HG03378 (cell line): ENCODE data around the gene STX3.
"Not testable (repeated sequence)": the region's sequence is repeated elsewhere in the genome, so short reads cannot be mapped to it uniquely, and the experiment has no call there.

Experiments used
- ATAC-seq: cut with Tn5 transposase; IDR thresholded peaks from one replicate; pipeline ENCODE4 v1.9.1; 2021; ENCODE audit warnings: mild to moderate bottlenecking, moderate library complexity; ENCODE audit not compliant: unreplicated experiment

Gene STX3

DNA sequence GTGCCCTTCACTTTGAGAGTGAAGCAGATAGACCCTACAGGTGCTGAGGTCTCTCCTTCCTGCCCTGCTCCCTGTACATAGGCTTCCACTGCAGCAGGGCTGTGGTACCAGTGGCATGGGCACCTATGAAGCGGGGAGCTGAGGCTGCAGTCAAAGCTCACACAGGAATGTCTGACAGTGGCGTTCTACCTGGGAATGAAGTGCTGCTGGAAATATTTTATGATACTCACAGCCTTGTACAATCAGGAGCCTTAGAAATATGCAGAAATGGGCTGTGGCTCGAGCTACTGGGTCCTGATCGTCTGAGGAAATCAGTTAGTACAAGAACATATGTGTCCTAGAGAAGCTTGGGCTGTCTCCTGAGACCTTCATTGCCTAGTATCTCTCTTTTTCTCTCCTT, 30.6 kb downstream of the STX3 start:
- ATAC-seq = no peak

DNA sequence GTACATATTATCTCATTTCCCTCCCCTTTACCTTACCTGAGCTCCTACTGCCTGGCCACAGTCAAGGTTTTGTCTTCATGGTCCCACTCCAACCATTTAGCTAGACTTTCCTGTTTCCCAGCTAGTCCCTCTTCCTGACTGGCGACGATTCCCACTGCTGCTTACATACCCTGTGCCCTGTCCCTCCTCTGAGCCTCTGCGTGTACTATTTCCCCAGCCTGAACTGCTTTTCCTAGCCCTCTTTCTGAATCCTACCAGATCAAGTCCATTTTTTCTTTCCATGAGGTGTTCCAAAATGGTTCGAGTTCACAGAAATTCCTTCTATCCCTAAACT, 32.0 kb downstream of the STX3 start:
- no peak for ATAC-seq

DNA sequence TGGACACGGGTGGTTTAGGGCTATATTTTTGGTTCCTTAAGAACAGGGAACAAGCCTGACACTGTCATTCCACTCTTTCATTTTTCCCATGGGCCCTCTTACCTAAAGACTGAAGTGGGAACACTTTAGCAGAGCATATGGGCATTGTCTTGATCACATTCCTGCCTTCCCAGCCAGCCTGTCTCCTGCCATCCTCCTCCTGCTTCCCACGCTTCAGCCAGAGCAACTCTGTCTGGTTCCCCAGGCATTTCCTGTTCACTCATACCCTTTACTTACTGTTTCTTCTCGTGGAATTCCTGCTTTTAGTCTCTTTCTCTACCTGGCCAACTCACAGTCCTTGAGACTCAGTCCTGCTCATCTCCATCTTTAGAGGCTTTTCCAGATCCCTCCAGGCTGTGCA, 32.6 kb downstream of the STX3 start:
- ATAC-seq = no peak

DNA sequence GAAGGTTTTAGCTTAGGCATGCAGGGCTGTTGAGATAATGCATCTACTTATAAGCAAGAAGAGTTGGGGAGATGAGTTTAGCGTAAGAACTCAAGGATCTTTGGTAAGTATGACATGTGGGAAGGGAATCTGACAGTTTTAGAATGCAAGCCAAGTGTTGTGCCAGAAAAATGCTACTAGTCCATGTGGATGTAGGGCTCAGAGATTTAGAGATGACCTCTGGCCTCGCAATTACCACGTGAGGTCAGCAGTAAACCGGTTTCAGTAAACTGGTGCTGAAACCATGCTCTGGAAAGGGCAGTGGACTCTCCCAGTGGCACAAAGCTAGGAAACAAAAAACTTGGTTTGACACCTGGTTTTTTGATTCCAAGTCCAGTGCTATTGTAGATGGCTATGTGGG, 36.5 kb downstream of the STX3 start:
- ATAC-seq = no peak

DNA sequence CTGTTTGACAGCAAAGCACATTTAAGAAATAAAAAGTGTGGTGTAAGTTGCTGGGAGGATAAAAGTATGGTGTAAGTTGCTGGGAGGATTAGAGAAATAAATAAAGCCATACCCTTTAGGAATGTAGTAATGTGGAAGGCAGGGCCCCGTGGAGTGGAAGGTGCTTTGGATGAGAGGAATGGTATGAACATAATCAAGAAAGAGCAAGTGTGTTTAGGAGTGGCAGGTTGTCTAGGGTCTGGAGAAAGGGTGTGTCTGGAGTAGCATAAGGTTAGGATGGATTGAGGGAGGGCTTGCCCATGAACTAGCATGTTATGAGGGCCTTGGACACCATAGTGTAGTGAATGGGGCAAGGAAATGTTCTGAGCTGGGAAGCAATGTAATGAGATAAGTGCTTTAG, 37.3 kb downstream of the STX3 start:
- no peak for ATAC-seq

DNA sequence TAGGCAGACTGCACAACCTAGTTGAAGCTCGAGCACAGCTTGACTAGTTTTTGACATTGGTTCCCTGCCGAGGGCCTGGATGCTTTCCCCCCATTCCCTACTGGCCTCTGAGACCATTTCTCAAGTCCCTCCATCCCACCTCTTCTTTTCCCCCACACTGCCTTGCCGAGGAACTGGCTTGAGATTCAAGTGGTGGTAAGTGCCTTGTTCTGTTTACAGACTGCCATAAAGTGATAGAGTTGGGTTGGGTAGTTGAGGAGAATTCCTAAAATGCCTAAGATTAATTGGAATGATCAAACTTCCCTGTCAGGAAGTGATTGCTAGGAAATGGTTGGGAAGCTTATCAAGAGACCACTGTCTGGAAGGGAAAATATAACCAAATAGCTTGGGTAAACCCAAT, 39.2 kb downstream of the STX3 start:
- ATAC-seq = no peak

DNA sequence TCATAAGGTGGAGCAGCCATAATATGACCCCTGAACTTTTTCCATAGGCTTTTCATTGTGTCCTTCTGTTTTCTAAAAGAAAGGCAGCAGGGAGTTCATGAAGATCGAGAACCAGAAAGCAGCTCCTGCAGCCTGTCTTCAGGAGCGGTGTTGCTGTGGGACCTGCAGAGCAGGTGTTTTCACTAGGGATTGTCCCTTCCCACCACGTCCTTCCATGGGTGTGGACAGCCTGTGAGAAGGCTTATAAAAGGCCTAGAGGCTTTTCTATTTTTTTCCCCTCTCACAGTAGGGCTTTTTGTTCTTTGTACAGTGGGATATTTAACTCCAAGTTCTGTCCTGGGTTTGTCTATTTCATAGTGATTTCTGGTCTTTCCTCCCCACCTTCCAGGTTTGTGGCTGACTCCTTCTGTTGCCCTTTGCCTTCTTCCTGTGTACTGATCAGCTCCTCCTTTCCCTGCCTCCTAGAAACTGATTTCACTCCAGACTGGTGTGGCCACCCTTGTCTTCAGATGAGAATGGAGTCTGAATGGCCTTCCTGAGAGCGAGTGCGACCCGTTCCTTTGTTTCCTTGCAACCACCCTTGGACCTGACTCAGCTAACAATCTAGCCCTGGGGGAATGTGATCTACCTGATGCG, 45.3 kb downstream of the STX3 start:
- ATAC-seq = no peak

DNA sequence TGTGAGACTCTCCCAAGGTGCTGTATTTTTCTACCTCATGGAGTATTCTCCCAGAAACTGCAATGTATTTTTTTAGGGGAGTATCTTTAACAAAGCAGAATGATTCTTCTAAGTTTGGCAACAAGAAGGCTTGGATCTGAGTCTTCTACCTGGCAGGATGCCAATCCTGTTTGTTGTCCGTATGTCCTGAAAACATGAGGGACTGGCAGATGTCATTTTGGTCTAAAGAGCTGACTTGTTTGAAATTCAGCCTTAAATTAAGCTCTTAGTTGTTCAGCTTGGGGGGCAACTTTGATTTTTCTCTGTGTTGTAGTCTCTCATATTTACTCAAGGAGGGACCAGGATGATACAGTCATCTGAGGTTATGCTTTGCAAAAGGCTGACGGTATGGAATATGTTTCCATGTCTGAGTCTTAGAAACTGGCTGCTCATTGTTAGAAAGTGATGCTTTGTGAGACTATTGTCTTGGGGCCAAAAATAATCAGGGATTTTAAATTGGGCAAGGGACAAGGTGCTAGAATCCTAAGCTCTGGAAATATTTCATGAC, 46.1 kb downstream of the STX3 start:
- ATAC-seq = no peak

DNA sequence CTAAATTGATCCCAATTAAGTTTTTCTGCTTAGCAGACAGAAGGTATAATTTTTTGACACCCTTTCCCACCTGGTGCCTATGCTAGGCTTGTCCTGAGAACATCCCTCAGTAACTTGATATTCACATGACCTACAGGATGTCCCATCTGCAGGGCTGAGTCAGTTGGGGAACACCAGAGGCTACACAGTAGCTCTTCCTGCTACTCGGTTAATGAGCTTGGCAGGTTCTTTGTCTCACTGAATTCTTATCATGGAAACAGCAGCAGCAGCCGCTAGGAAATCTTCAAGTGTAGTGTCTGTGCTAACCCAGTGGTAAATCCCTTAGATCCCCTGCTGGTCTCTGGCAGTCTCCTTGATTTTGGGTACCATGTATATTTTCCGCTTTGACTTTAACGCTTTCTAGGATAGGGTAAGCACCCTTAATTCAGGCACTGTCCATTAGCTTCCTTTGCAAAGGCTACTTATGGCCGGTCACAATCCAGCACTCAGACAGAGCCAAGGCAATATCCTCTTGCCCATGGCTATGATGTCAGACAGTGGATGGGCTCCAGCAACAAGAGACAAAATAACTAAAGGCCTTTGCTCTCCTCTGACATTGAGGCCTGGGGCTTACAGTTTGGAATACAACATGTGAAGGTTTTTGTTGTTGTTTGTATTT, 46.9 kb downstream of the STX3 start:
- ATAC-seq = no peak

DNA sequence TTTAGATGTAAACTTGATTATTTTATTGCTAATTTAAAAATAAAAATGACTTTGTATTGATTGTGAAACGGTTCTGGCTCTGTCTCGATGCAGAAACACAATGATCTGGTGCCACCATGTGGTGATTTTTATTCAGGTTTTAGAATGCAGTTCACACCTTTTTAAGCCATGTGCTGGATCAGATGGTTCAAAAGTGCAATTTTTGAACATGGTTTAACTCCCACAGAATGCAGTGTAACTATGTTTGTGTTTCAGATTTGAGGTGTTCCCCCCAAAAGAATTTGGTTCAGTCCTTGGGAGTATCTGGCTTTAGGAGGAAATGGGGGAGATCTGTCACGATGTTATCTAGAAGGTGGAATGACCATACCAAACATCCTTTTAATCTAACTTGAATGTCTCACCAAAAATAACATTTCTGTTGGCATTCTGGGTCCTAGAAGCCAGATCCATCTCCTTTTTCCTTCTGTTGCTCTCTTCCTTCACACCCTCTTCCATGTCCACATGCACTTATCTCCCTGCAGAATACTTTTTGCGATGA, 47.5 kb downstream of the STX3 start:
- ATAC-seq = peak; percentile 61

DNA sequence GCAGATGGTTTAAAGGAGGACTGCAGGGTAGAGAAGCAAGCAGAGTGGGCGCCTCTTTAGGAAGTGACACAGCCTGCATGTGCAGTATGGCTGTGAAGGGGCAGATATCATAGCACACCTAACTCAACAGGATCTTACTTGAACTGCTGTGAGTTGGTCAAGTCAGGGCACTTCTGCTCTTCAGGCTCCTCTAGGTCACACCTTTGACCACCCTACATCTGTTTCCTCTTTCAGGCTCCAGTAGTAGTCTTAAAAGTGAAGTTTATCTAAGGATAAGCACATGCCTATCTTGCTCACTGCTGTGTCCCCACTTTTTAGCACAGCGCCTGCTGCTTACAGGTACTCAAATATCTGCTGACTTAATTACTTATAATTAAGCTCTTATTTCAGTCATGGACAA, 48.9 kb downstream of the STX3 start:
- ATAC-seq = no peak

DNA sequence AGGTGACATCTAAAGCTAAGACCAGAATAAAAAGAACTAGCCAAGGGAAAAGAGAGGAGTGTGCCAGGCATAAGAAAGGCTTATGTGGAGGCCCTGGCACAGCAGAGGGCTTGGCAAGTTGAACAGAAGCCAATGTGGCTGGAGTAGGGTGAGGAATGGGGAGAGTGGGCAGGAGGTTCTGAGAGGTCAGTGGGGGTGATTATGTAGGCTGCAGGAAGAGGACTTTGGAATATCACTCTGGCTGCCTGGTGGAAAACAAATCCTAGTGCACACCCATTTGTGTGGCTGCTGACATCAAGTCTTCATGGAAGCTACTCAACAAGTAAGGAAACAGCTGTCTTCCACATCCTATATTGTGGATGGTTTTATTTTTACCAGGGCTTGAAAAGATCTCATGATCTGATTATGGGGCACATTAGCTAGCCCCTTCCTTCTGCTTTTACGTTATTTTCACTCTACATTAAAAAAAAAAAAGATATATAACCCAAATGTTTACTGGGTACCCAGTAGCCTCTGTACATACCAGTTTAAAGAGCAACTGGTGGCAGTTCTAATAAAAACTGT, 52.0 kb downstream of the STX3 start:
- no peak for ATAC-seq

DNA sequence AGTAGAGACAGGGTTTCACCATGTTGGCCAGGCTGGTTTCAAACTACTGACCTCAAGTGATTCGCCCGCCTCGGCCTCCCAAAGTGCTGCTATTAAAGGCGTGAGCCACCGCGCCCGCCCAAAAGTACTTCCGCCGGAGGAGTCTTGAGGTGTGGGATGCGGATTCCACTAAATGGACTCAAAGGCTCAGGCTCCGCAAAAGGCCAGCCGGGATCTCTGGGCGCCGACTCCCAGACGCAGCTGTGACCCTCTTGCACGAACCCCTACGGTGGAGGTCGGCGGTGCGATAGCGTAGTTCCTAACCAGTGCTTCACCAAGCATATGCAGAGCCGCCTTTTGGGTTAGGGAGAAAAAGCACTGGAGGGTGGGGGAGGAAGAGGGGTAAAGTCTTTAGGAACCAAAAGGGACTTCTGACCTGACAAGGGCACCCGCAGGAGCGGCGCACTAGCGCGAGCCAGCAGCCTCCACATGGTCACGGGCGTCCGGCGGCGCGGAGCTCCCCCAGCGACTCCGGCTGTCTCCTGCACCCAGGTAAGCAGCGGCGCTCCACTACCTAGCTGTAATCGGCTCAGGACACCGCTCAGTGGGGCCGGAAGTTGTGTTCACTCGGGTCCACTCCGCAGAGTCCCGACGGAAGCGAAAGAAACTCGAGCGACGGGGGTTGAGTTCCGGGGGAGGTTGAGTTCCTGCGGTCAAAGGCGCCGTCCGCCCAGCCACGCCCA, 55.2 kb downstream of the STX3 start, which contains the start of gene MRPL16:
TSS of gene MRPL16 (minus strand) at position 590 of the 722 bp plus-strand sequence. CDS start at position 470, 120 bp downstream.
- ATAC-seq = peak; percentile 88

DNA sequence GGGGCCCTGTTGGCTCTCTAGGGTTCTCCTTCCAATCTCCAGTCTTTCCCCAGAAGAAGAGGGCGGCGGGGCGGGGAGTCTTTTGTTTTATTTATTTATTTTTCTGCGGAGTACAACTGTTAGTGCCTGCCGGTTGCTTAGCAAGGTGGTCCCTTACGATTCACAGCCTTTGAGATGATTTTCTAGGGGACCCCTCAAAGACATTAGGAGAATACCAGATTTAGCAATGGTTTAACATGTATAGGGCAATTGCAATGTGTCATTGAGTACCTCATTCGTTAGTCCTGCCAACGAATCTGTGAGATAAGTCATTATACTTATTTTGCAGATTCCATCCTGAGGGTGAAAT, 55.7 kb downstream of the STX3 start:
- ATAC-seq = no peak

DNA sequence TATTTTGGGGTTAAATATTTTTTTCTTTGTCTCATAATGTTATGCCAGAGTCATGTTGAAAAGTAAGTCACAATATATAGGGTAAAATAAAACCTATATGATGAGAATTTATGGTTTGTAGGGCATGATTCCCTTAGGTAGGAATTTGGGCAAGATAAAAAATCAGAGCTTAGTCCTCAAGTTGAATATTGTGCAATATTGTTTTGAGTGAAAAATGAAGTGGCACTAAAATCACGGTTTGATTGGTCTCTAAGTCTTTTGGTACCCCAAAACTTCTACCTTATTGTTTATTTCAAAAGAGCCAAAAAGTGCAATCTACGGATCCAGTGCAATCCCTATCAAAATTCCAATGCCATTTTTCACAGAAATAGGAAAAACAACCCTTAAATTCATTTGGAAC, 57.0 kb downstream of the STX3 start:
- no peak for ATAC-seq

DNA sequence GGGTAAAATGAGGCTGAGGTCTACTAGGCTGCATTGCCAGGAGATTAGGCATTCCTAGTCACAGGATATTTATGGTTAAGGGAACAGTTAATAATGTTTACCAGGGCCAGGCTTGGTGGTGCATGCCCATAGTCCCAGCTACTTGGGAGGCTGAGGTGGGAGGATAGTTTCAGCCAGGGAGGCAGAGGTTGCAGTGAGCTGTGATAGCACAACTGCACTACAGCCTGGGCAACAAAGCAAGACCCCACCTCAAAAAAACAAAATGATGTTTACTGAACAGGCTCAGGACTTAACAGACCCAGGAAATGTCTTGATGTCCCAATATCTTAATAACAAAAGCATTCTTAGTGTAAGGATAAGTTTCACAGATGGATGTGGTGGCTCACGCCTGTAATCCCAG, 58.2 kb downstream of the STX3 start:
- no peak for ATAC-seq

DNA sequence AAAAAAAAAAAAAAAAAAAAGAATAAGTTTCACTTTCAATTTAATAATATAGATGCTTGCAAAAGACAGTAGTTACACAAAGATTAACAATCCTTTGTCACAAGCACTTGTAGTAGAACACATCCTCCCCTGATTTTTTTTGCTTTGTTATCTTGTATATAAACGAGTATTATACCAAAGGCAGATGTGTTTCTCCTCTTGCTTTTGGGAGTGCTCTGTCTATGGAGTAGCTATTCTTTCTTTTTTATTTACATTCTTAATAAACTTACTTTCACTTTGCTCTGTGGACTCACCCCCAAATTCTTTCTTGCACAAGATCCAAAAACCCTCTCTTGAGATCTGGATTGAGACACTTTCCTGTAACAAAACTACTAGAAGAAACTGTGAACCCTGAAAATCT, 58.8 kb downstream of the STX3 start:
- no peak for ATAC-seq

DNA sequence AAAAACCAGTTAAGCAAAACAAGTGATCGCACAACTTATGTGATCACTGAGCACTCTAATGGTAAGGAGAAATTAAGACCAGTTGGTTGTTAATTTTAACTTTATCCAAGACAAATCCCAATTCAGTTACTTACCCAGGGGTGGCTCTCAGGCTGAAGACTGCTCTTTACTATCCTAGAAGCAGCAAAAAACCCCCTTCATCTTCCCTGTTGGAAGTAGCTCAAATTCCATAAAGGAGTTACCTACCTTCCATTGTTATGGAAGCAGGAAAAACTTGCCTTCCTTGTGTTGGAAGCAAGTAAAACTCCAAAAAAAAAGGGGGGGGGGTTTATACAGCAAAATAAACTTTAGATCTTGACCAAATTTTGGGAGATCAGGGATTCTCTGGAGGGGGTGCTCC, 60.6 kb downstream of the STX3 start:
- ATAC-seq = no peak

DNA sequence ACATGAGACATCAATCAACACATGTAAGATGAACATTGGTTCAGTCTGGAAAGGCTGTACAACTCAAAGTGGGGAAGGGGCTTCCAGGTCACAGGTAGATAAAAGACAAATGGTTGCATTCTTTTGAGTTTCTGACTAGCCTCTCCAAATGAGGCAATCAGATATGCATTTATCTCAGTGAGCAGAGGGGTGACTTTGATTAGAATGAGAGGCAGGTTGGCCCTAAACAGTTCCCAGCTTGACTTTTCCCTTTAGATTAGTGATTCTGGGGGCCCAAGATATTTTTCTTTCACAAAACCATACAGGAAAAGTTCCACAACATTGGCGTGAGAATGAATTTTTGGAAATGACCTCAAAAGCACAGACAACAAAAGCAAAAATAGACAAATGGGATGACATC, 61.3 kb downstream of the STX3 start:
- not testable (repeated sequence) for ATAC-seq

DNA sequence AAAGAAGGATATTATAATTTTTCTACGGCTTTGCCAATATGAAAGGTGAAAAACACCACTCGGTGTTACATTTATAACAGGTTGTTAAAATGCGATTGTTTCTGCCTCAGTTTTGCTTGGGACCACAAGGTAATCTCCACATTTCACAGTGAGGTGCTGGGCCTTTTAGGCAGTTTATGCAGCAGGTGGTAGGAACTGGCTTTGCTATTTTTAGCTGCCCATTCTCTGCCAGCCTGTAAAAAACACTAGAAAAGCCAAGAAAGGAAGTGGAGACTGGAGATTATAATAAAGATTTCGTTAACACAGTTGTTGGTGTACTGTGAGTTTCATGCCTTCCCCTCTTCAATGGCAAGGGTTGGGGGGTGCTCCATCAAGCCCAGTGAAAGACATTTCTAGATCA, 63.4 kb downstream of the STX3 start:
- no peak for ATAC-seq

DNA sequence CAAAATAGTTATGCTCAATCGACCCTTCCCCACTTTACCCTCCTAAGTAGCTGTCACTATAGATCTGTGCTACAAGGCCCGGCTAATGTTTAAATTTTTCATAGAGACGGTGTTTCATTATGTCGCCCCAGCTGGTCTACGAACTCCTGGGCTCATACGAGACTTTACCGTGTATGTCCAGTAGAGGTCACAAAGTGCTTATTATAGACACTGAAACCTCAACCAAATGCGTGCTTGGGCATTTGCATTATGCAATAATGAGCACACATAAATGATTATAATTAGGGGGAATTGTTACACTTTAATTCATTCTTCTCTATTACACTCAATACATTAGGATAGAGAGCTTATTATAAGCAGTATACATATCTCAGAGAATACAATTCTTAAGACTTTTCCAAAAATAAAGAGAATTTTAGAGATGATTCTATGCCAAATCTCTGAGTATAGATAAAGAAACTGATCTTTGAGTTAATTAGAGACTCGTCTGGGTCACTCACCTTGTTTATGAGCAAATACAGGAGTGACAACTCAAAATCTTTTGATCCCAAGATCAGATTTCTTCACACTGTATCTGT, 67.9 kb downstream of the STX3 start:
- peak; percentile 90 for ATAC-seq
